DMS153 (cell line): ENCODE data around the gene ACVR1C.

Experiments used
- DNase-seq: peaks from one replicate; lab custom pipeline; 2025; lab: John Stamatoyannopoulos, UW

The ACVR1C gene

GRCh38 chr2:157628477-157629415, at the start of gene ACVR1C:
Gene ACVR1C, minus strand, starts transcription at chr2:157628864. Its CDS starts 220 bp downstream, at chr2:157628644.
- peak; percentile 74 for DNase-seq

- DNase-seq, result no peak
Observed at GRCh38 chr2:157677941-157678340, 49.3 kb upstream of the ACVR1C start.

- no peak for DNase-seq
Observed at GRCh38 chr2:157672129-157672528, 43.5 kb upstream of the ACVR1C start.

GRCh38 chr2:157662401-157662800, 33.7 kb upstream of the ACVR1C start:
- no peak for DNase-seq

GRCh38 chr2:157661776-157662175, 33.1 kb upstream of the ACVR1C start:
- DNase-seq, result no peak

- no peak for DNase-seq
Observed at GRCh38 chr2:157657858-157658257, 29.2 kb upstream of the ACVR1C start.

GRCh38 chr2:157657101-157657500, 28.4 kb upstream of the ACVR1C start:
- no peak for DNase-seq

- no peak for DNase-seq
Observed at GRCh38 chr2:157644776-157645175, 16.1 kb upstream of the ACVR1C start.

GRCh38 chr2:157631861-157632260, 3.2 kb upstream of the ACVR1C start:
- no peak for DNase-seq

GRCh38 chr2:157627594-157628476, 829 bp downstream of the ACVR1C start:
- DNase-seq, result no peak

GRCh38 chr2:157625296-157625695, 3.4 kb downstream of the ACVR1C start:
- DNase-seq, result no peak

- no peak for DNase-seq
Observed at GRCh38 chr2:157620956-157621355, 7.7 kb downstream of the ACVR1C start.

GRCh38 chr2:157611726-157612125, 16.9 kb downstream of the ACVR1C start:
- DNase-seq, result no peak

GRCh38 chr2:157611110-157611509, 17.6 kb downstream of the ACVR1C start:
- DNase-seq, result no peak

GRCh38 chr2:157606534-157606933, 22.1 kb downstream of the ACVR1C start:
- DNase-seq, result no peak

GRCh38 chr2:157603198-157603597, 25.5 kb downstream of the ACVR1C start:
- no peak for DNase-seq

GRCh38 chr2:157601807-157602206, 26.9 kb downstream of the ACVR1C start:
- no peak for DNase-seq

- DNase-seq, result no peak
Observed at GRCh38 chr2:157596992-157597681, 31.5 kb downstream of the ACVR1C start.

- no peak for DNase-seq
Observed at GRCh38 chr2:157593411-157593810, 35.3 kb downstream of the ACVR1C start.

GRCh38 chr2:157592948-157593347, 35.7 kb downstream of the ACVR1C start:
- no peak for DNase-seq

GRCh38 chr2:157592374-157592773, 36.3 kb downstream of the ACVR1C start:
- no peak for DNase-seq

GRCh38 chr2:157587576-157587975, 41.1 kb downstream of the ACVR1C start:
- peak; percentile 43 for DNase-seq
